Left renal pelvis (tissue), 4 donors: ENCODE measurements around the gene C12orf75. TPM values are rescaled to one million over a fixed set of nuclear protein-coding genes. Genes with fewer than 3 reads are reported as not detected.
"Not testable (repeated sequence)": the region's sequence is repeated elsewhere in the genome, so short reads cannot be mapped to it uniquely, and the experiment has no call there.

Source experiments
- DNase-seq, 4 donors: peaks; one replicate each; pipeline ENCODE4 v3.0.0-alpha.2; 2013; ENCODE audit warnings: low read depth in 4 of 4, low spot score in 3 of 4
- polyA plus RNA-seq, 4 donors: library from polyadenylated mRNA; unstranded; fragments of 120-200 nt; gene quantifications; one replicate each; pipeline ENCODE4 v1.2.1, GENCODE V29; 2013; ENCODE audit not compliant: insufficient read length in 4 of 4

C12orf75 gene
- polyA plus RNA-seq, 4 donors: 43.7 to 101 (median 74.5) TPM

GRCh38 chr12:105368047-105368646 lies 37.7 kb downstream of the C12orf75 start:
- no peak for DNase-seq

GRCh38 chr12:105369014-105369413 lies 38.5 kb downstream of the C12orf75 start:
- DNase-seq: no peak

GRCh38 chr12:105374303-105374702 lies 43.8 kb downstream of the C12orf75 start:
- DNase-seq: no peak

- DNase-seq: no peak
These were observed 46.6 kb downstream of the C12orf75 start for GRCh38 chr12:105377077-105377476.

DNA sequence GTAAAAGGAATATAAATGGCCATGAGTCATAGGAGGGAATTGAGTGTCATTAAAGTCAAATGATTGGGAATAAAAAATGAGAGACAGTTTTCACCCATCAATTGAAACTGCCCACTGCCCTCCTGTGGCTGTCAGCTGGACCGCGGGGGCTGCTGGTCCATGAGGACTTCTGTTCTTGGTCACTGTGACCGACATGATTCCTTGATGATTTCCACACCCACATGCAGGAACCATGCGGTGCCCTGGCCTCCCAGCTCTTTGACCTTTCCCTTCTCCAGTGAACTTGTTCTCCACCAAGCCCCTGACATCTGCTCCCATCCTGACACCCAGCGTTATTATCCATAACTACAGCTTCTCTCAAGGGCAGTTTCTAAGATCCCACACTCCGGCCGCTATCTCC lies 48.4 kb downstream of the C12orf75 start:
- no peak for DNase-seq

DNA sequence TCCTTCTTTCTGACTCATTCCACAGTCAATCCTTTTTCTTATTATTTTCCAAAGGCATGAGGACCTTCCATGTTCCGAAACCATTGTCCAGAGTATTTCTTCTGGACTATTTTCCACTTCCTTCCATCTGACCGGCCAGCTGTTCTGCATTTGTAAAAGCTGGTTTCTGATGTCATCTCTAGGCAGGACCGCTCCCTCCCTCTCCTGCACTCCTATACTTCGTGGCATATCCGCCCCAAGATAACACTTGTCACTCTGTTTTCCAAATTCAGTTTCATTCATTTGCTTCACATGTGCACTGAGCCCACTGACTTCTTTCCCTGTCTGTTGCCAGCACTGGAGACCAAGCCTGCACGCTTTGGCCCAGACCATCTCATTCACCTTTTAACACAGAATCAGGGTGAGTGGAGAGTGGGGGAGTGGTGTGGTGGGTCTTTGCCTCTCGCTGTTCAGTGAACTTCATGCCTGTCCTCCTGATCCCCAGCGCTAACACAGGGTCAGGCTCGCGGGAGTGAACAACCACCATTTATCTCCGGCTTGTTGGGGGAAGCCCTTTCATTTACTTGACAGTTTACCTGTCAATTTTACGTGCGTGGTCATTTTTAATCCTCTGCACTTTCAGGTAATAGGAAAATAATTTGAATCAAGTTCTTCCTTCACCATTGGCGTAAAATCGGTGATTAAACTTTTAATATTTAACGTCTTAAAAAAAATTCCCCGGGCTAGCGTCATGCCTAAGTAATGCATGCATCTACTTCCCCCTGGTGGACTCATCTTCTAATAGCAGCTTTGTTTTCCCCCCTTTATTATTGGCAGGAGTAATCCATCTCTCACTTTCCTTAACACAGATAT lies 52.5 kb downstream of the C12orf75 start:
- peak; percentile 24 to 39 (median 32) for DNase-seq

DNA sequence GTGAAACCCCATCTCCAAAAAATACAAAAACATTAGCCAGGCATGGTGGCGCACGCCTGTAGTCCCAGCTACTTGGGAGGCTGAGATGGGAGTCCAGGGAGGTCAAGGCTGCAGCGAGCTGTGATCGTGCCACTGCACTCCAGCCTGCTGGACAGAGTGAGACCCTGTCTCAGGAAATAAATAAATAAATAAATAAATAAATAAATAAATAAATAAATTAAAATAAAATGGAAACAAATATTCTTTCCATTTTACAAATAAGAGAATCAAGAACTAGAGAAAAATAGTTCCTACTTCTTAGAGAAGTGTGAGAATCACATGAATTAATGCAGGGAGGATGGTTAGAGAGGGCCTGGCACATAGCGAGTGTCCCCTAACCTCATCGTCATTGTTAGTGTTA lies 53.7 kb downstream of the C12orf75 start:
- no peak for DNase-seq

- DNase-seq: no peak
These were observed 54.5 kb downstream of the C12orf75 start for GRCh38 chr12:105384916-105385535.

DNA sequence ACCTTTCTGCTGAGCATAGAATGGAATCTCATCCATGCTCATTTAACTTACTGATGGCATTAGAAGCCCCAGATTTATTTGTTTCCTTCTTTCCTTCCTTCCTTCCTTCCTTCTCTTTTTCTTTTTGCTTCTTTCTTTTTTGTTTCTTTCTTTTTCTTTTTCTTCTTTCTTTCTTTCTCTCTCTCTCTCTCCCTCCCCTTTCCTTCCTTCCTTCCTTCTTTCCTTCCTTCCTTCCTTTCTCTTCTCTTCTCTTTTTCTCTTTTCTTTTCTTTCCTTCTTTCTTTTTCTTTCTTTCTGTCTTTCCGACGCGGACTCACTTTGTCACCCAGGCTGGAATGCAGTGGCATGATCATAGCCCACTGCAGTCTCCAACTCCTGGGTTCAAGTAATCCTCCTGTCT lies 55.9 kb downstream of the C12orf75 start:
- DNase-seq: no peak

- no peak for DNase-seq
These were observed 60.7 kb downstream of the C12orf75 start for GRCh38 chr12:105391231-105391630.

GRCh38 chr12:105393587-105393986 lies 63.1 kb downstream of the C12orf75 start:
- DNase-seq: no peak

DNA sequence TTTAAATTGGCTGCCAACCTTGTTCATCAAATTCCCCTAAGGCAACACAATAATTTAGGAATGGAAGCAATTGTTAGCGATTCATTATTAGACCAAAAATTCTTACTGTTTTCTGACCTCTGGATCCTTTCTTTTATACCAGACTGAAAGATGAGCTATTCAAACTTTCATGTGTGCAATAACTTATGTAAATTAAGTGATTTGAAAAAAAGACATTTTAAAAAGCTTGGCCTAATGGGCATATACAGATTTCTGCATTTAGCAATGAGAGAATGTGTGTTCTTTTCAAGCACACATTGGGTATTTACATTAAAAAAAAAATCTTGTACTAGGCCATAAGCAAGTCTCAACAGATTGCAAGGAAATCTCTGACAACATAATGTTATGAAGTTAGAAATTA lies 65.5 kb downstream of the C12orf75 start:
- DNase-seq: no peak

DNA sequence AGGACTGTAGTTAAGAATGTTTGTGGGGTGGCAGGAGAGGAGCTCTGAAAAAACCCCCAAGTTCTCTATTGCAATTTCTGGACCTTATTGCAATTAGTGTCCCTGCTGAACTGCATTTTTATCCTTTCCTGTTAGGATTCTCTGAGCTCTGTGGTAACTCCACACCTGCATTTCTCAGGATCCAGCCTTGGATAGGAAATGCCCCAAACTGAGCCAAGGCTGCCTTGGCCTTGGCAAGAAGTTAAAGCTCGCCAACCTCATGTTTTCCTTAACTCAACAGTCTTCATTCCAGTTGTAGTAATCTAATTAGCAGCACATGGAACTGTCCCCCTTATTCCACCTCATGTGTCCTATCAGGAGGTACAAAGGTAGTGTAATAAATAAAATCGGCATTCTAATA lies 66.5 kb downstream of the C12orf75 start:
- DNase-seq: no peak

DNA sequence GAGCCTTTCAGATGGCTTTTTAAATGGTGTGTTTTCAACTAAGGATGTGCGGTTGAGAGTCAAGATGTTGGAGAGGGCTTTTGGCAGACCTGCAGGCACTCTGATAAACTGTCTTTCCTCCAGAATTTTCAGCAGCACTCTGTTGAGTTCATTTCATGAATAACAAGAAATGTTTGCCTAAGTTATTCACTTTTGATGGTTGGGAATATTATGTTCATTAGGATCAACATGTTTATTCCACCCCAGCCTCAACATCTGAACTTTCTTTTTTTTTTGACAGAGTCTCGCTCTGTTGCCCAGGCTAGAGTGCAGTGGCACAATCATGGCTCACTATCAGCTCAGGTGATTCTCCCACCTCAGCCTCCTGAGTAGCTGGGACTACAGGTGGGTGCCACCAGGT lies 68.4 kb downstream of the C12orf75 start:
- no peak for DNase-seq

DNA sequence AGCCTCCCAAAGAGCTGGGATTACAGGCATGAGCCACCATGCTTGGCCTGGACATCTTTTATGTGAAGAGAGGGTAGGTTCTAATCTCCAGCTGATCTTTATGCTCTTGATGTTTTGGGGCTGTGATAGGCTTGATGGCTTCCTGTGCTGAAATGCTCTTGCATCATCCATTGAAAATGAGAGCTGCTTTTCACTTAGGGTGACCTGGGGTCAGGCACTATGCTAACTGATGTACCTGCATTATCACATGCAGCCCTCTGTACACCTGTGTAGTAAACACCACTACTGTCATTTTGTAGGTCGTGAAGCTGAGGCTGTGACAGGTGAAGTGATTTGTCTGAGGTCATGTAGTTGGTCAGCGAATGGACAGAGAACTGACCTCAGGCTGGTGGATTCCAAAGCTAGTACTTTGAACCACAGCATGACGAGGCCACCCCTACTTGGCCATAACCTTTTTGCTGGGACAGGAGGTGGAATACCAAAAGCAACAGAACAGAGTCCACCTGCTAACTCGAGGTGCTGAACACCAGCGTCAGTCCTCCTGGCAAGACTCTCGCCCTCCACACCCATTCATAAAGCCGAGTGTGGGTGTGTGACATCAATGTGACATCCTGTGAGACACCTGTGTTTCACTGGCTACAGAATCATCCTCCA lies 69.1 kb downstream of the C12orf75 start:
- DNase-seq: no peak

- no peak for DNase-seq
These were observed 69.7 kb downstream of the C12orf75 start for GRCh38 chr12:105400227-105400626.

DNA sequence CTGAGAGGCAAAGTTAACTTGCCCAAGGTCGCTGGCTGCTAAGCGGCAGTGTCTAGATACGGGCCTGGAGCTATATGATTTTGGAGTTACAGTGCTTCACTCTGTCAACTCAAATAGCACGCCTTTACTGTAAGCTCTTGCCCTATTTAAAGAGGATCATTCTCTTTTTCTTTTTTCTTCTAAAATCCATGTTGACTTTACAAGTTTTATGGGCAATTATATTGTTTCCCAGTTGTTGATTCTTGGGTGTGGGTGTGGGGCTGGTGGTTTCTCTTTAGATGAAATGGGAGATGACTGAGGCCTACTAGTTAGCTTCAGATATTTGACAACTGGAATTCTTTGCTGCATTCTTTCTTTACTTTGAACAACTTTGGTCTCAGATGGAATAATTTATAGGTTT lies 70.7 kb downstream of the C12orf75 start:
- DNase-seq: no peak

DNA sequence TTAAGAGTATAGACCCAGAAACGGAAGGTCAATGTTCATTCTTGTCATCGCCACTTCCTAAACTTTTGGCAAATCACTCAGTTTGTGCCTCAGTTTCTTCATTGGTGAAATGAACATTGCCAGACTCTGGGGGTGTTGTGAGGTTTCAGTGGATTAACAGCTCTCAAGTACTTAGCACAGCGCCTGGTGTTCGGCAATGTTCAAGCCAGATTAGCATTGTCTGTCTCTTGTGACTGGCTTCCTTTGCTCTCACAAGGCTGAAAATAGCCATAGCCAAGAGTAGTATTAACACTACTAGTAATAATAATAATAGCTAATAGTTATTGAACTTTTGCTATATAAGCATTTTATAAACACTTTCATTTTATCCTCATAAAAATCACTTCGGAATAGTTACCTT lies 71.9 kb downstream of the C12orf75 start:
- no peak for DNase-seq

DNA sequence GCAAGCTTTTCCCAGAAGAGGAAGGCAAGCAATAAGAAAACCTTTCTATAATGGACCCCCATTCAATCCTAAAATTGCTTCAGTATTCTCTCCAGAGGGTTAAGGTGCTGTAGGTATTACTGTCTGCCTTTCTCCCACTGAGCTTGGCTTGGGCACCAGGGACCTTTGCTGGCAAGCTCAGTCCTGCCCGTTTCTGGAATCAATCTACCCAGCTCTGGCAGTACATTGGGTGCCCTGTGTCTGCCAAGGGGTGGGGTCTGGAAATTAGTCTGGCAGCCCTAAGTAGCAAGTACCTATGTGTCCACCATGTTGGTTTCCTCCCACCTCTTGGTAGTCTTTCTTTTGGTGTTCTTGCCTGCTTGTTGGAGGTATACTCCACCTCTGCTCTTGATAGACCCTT lies 72.6 kb downstream of the C12orf75 start:
- no peak for DNase-seq

- DNase-seq: not testable (repeated sequence)
These were observed 73.6 kb downstream of the C12orf75 start for GRCh38 chr12:105404134-105404533.

GRCh38 chr12:105406497-105406896 lies 76.0 kb downstream of the C12orf75 start:
- DNase-seq: no peak
